SKM-1 treated with dmso at 0.1 percent for 144 hours (cell line): Measurements from ENCODE around the gene ILKAP.

Experiments
- DNase-seq: peaks from one replicate; lab custom pipeline; 2025; ENCODE audit not compliant: unreplicated experiment; lab: John Stamatoyannopoulos, UW

Gene ILKAP

DNA sequence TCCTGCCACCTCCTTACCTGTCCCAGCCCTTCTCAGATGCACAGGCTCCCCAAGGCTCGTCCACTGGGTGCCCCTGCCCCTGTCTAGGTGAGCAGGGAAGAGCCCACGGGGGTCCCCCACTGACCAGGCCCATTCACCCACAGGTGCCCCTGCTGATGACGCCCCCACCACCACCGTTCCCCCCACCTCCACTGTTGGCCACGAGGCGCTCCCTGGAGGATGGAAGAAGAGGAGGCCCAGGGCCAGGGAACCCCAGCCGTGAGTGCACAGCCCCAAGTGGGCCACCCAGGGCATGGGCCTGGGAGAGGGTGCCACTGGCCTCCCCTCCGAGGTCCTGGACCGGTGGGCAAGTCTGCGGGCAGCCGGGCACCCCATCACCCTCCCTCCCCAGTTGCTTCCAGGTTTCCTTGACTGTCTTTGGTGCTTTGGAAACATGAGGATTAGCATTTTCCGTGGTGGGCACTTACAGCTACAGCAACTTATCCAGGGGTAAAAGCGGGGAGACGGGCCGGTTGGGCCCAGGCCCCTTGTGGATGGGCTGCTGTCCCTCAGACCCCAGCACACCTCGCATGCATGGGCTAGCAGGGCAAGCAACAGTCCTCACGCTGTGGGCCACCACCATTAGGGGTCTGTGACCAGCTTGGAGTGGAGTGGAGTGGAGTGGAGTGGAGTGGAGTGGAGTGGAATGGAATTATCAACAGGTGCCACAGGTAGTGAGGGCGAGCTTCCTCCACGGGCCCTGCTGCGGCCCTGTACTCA is 78.2 kb downstream of the ILKAP start:
- no peak for DNase-seq

DNA sequence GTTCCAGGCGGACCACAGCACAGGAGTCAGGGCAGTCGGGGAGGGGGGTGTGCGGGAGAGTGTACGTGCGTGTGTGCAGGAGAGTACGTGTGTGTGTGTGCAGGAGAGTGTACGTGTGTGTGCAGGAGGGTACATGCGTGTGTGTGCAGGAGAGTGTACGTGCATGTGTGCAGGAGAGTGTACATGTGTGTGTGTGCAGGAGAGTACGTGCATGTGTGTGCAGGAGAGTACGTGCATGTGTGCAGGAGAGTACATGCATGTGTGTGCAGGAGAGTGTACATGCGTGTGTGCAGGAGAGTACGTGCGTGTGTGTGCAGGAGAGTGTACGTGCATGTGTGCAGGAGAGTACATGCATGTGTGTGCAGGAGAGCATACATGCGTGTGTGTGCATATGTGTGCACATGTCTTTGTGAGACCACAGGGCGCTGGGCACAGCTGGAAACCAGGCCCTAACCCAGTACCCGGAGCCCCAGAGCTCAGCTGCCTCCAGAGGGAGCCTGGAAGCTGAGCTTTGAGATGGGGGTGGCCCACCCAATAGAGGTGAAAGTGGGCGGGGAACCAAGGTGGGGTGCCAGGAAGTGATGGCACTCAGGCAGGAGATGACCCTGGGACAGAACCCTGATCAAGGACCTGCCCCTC is 78.9 kb downstream of the ILKAP start:
- no peak for DNase-seq

DNA sequence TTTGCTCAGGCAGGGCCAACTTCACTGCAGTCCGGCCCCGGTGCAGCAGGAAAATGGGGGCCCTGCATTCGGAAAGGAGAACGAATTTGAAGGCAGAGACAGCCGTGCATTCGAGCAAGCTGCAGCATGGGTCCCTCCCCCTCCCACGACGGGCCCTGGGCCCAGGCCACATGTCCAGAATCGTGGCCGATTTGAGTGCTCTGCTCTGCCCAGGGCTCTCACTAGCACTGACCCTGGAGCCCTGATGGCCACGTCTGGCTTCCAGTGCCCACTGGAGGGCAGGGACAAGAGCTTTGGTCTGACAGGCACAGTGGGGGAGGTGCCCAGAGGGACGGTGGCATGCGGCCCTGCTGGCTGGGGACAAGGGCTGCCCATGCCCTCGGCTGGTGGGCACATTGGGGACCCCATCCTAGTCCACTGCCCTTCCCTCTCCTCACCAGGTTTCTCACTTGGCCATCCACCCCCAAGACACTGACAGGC is 79.5 kb downstream of the ILKAP start:
- no peak for DNase-seq

DNA sequence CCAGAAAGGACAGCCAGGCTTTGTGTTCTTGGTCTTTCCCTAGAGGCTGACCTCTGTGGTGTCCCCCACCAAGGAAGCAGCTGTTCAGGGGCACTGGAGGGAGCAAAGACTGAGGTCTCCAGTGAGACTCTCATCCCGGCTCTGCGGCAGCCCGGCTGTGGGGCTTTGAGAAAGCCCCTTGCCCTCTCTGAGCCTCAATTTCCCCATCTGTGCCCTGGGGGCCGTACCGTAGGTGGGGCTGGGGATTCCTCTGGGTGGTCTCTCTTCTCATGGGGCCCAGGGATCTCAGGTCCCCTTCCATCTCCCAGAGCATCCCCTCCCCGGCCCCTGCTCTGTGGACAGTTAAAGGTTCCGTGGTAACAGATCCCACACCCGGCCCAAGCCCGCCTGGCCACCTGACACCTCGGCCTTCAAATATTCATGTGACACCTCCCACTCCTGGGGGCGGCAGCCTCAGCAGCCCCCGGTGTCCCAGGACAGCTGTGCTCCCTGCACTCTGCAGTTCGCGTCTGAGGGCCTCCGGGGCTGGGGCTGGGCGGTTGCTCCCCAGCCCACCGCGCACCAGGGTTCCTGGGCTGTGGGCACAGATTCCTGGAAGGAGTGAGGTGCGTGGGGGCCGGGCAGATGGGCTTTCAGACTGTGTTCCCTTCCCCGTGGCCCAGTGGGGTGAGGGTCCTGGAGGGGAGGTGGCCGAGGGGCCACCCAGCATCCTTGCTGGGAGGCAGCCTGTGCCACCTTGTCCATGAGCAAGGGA is 80.1 kb downstream of the ILKAP start:
- DNase-seq = no peak

DNA sequence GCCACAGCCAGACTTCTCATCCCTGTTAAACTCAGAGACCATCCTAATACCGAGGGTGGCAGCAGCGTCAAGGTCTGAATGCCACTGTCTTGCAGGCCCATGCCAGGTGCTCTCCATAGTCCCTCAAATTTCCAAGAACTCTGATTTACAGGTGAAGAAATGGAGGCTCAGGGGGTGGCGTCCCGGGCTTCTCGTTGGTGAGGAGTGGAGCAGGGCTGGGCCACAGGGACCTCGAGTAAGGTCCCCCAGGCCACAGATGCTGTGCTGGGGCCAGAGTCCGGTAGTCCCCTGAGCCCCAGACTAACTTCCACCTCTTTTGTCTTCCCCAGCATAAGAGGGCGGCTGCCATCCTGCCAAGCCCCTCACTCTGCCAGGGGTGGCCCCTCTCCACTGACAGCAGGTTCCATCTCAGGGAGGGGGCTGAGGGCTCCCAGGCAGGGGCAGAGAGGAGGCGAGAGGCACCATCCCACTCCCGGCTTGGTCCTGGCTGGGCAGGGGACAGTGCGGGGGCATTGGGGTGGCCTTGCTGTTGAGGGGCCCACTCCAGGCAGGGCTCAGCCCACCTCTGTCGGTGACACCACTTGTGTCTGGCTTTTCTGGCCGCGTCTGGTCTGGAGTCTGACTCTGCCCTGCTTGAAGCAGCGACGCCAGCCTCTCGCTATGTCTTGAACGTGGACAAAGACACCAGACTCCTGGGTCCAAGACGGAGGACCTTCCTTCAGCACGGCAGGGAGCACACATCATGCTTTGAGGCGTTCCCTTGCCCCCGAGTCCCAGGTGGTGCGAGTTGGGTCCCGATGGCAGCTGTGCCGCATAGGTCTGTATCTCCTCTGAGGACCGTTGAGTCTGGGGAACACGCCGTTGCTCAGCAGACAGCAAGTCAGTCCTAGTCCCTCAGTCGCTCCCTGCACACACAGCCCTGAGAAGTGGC is 80.9 kb downstream of the ILKAP start:
- no peak for DNase-seq

DNA sequence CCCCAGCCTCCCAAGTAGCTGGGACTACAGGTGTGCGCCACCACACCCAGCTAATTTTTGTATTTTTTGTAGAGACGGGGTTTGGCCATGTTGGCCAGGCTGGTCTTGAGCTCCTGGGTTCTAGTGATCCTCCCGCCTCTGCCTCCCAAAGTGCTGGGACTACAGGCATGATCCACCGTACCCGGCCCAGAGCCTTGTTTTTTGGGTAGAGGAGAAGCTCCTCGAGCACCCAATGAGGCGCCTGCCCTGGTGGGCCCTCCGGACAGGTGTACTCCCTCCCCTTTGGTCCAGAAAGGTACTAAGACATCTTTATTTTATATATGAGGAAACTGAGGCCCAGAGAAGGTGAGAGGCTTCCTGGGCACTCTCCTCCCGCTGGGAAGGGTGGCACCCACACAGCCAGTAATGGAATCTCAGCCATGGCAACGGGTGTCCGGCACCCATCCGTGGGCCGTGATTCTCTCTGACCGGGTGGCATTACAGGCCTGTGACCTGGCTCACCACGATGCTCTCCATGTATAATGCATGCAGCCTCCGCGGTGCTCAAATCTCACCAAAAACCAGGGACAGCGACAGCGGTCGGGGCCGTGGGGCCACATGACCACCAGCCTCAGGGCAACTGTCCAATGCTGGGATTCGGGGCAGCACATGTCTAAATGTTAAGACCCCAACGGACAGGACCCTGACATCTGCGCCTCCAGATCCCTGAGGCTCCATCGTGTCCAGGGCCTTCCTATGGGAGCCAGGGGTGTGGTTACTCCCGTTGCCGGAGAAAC is 81.8 kb downstream of the ILKAP start:
- no peak for DNase-seq

DNA sequence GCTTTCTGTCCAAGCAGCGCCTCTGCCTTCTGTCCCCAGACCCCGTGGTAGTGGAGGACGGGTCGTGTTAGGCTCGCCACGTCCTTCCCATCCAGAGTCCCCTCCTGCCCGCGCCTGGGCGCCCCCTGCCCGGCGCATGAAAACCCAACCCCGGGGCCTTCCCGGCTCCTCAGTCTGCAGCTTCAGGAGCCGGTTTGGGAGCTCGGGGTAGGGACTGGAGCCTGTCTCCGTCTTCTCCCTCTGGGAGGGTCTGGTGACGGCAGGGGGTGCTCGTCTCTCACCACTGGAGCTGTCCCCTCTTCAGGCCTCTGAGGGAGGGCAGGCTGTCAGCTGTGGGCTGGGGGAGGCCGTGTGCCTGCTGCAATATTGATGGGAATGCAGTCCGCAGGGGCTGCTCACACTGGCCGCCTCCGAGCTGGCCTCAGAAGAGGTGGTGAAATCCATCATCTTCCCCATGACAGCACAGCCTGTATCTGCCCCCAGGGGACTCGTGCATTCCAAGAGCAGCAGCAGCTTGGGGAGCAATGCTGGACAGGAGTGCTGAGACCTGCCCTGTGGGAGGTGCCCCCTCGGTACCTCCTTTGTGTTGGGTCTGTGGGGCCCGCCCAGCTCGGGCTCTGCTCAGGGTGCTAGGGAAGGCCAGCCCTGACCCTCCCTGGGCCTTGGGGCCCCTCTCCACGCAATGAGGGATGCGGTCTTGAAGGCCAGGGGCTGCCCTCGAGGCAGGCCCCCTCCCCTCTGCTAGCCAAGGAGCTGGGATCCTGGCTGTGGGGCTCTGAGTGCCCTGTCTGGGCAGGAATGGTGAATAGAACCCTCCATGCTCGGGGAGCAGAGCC is 82.8 kb downstream of the ILKAP start:
- DNase-seq = no peak
